Peyer's patch (tissue), 4 donors: ENCODE data around the gene MED12.

ENCODE experiments used
- POLR2A ChIP-seq, 2 donors: fragments of 450-650 bp; IDR thresholded peaks; one replicate each; pipeline ENCODE4 v1.5.1; 2017; ENCODE audit warnings: antibody characterized with exemption in 2 of 2, mild to moderate bottlenecking in 2 of 2, moderate library complexity in 2 of 2
- TF ChIP-seq, protein P1 (sequence below), 6 experiments: fragments of 450-650 bp in 4 of 6; fragments of 200-600 bp in 2 of 6; sonication (generic) in 1 of 6; IDR thresholded peaks; one replicate each; pipeline ENCODE4 v1.5.1; 2017 to 2019; ENCODE audit warnings: antibody characterized with exemption in 6 of 6, mild to moderate bottlenecking in 3 of 6, moderate library complexity in 1 of 6

DNA sequence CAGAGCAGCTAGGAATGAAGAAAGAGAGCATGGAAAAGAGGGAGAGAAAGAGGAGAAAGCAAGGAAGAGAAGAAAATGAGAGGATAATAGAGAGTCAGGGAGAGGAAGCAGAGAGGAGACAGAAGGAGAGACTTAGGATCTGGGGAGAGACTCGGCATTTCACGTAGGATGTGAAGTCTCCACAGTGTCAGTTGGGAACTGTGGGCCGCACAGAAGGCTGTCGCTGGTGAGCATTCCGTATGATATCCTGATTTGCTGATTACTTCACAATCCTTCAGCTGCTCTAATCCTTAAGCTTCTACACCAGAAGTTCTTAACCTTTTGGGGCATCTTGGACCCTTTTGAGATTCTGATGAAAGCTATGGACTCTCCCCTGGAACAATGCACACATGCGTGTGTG lies 40.2 kb downstream of the MED12 start:
- no peak for TF ChIP-seq POLR2A (IDR thresholded peaks at IDR 0.05)
- TF ChIP-seq, protein P1, sequence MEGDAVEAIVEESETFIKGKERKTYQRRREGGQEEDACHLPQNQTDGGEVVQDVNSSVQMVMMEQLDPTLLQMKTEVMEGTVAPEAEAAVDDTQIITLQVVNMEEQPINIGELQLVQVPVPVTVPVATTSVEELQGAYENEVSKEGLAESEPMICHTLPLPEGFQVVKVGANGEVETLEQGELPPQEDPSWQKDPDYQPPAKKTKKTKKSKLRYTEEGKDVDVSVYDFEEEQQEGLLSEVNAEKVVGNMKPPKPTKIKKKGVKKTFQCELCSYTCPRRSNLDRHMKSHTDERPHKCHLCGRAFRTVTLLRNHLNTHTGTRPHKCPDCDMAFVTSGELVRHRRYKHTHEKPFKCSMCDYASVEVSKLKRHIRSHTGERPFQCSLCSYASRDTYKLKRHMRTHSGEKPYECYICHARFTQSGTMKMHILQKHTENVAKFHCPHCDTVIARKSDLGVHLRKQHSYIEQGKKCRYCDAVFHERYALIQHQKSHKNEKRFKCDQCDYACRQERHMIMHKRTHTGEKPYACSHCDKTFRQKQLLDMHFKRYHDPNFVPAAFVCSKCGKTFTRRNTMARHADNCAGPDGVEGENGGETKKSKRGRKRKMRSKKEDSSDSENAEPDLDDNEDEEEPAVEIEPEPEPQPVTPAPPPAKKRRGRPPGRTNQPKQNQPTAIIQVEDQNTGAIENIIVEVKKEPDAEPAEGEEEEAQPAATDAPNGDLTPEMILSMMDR (IDR thresholded peaks at IDR 0.05) = no peak
